Ovary (tissue), 10 donors: Measurements from ENCODE around the gene FNIP1. TPM values are rescaled to one million over a fixed set of nuclear protein-coding genes. Genes with fewer than 3 reads are reported as not detected.
"Not testable (repeated sequence)": the region's sequence is repeated elsewhere in the genome, so short reads cannot be mapped to it uniquely, and the experiment has no call there.

Experiments
- DNase-seq, 5 donors: peaks; one replicate each; pipeline ENCODE4 v3.0.0-alpha.2; 2019 to 2020
- H3K27ac ChIP-seq, 2 donors: fragments of 200-600 bp; one replicate each; pipeline versions ENCODE4 v1.5.1 to v1.8.0; 2019 to 2022
- H3K27me3 ChIP-seq: fragments of 200-600 bp; one replicate; pipeline ENCODE4 v1.8.0; 2022
- H3K36me3 ChIP-seq: fragments of 200-600 bp; sonication (generic); one replicate; pipeline ENCODE4 v1.5.1; 2019
- H3K4me1 ChIP-seq: one replicate; pipeline ENCODE4 v1.8.1; 2013; ENCODE audit warnings: mild to moderate bottlenecking, moderate library complexity; ENCODE audit not compliant: insufficient read depth
- H3K4me3 ChIP-seq: fragments of 200-600 bp; sonication (generic); one replicate; pipeline ENCODE4 v1.5.1; 2017
- H3K9me3 ChIP-seq, 2 donors: fragments of 200-600 bp in 1 of 2; sonication (generic) in 1 of 2; one replicate each; pipeline versions ENCODE4 v1.5.1 to v1.8.1; 2013 to 2019; ENCODE audit warnings: mild to moderate bottlenecking in 1 of 2, moderate library complexity in 1 of 2
- EP300 ChIP-seq: sonication (generic); formaldehyde crosslinking; IDR thresholded peaks from one replicate; pipeline ENCODE4 v1.6.1; 2017; ENCODE audit warnings: antibody characterized with exemption
- POLR2A ChIP-seq: fragments of 450-650 bp; IDR thresholded peaks from one replicate; pipeline ENCODE4 v1.6.1; 2017; ENCODE audit warnings: antibody characterized with exemption, mild to moderate bottlenecking, moderate library complexity
- WGBS, 3 donors: extraction: QIAGEN DNeasy Blood & Tissue Kit in 1 of 3; methylation state at CpG; one replicate each; pipeline versions ENCODE4 v1.1.5 to v1.1.7; 2013 to 2017; 5-methylcytosine and 5-hydroxymethylcytosine counted together
- intact Hi-C, 4 donors: fragments of 100-400 bp; cut with DNase I; formaldehyde crosslinking; loops; one replicate each; pipeline versions ENCODE4 v1.11.0 to v1.15.1; 2022 to 2023
- long read RNA-seq, 3 donors: library from polyadenylated mRNA in 2 of 3; unstranded in 2 of 3; transcript quantifications; one replicate each; pipeline ENCODE4 v2.0.0 and lab custom pipeline, GENCODE V29; 2021 to 2026
- polyA plus RNA-seq, 2 donors: library from polyadenylated mRNA; stranded (reverse); fragments of 200-250 nt in 1 of 2; fragments of 350-450 nt in 1 of 2; fragmentation: Illumina TruSeq in 1 of 2; extraction: RNeasy Lipid Tissue Mini Kit (QIAGEN cat#74804) in 1 of 2; gene quantifications; one replicate each; pipeline ENCODE4 v1.2.3, GENCODE V29; 2013 to 2014
- total RNA-seq, 7 donors: library from RNA; depleted of rRNA in 2 of 7; stranded (reverse); fragments of >200 nt in 2 of 7; fragmentation: NEBNext Ultra II Directional in 3 of 7; extraction: Animal tissue kit (Norgen Biotek cat#: 25700) in 3 of 7; gene quantifications; one replicate each; pipeline versions ENCODE4 v1.1.0 to v1.2.4, GENCODE V29; 2016 to 2023
- TF ChIP-seq, protein P1 (sequence below), 3 donors: fragments of 450-650 bp in 2 of 3; fragments of 200-600 bp in 1 of 3; IDR thresholded peaks; one replicate each; pipeline versions ENCODE4 v1.5.1 to v1.8.0; 2016 to 2022; ENCODE audit warnings: antibody characterized with exemption in 3 of 3, mild to moderate bottlenecking in 1 of 3
- donor health status: DM: no; HTN: no; CAD: no; lungs with moderate emphysema.
- donor health status: DM: no; HTN: no; CAD: no.
- donor health status: Bipolar disorder and iron deficiency.
- donor health status: DM: yes; HTN: yes; CAD: no.
- donor health status: DM: no; HTN: no; CAD: no.
- donor health status: DM: yes; HTN: yes; CAD: no.

FNIP1 gene
- total RNA-seq (10 to 100 TPM; 37.2 to 52.7 (median 42.4) TPM), polyA plus RNA-seq (10 to 100 TPM in 1 of 2 donors, 1 to 10 TPM in 1; 7.2 to 11.8 TPM)
- long read RNA-seq, donor 1, partial matches to known transcripts: 3 of 12 reads
- long read RNA-seq, donor 1, other reads (novel, unspliced or antisense): 5 of 12 reads
- long read RNA-seq, donor 2, partial matches to known transcripts: 0 of 3 reads
- long read RNA-seq, donor 2, other reads (novel, unspliced or antisense): 0 of 3 reads
- long read RNA-seq, donor 3, full-length matches to known transcripts: 14 of 23 reads
- long read RNA-seq, donor 3, partial matches to known transcripts: 4 of 23 reads
- long read RNA-seq, donor 3, other reads (novel, unspliced or antisense): 5 of 23 reads

DNA sequence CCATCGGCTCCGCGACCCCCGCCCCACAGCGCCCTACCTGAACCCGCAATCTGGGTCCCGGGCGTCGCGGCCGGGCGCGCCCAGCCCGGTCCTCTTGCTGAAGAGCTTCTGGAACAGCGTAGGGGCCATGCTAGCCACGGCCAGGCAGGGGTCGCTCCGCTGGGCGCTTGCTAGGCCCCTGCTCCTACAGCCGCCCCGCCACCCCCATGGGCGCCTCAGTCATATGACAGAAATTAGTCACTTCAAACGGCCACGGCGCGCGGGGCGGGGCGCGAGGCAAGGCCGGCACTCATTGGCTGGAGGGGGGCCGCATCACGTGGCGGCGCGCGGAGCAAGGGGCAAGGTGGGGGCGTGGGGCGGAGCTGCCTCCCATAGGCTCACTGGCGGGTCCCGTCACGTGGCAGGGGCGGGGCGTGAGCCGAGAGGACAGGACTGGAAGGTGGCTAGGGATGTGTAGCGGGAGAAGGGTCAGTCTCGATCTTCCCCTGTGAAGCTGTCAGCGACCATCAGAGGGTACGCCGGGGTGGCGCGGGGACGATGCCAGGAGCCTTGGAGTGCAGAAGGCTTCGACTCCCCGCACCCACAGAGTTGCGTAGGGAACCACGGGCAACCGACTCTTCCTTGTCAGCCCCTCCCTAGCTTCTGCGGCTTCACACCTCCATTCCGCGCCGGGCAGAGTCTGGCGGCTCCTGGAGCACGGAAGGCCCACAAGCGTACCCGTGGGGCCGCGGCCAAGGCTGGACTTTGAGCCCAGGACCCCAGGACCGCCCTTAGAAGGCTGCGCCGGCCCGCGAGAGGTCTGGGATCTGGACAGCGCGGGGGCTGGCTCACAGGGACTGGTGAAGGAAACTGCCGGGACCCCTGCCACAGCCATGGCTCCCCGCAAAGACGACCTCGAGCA lies at the start of gene FNIP1:
Gene FNIP1, minus strand, starts transcription at position 225 of the 901 bp plus-strand sequence. Its CDS starts 96 bp downstream, at position 129.
- H3K4me1 ChIP-seq: peaks cover 5% of the 10 kb centered on the region
- peak; percentile 99 to 100 (median 99) for DNase-seq
- intact Hi-C loops: loop anchor here in 1 of 4 donors (2.0 kb wide), 1 partner anchor 162 kb away; the partner anchor contains the start of gene RAPGEF6
- peak; percentile 90 for TF ChIP-seq POLR2A
- TF ChIP-seq, protein P1, sequence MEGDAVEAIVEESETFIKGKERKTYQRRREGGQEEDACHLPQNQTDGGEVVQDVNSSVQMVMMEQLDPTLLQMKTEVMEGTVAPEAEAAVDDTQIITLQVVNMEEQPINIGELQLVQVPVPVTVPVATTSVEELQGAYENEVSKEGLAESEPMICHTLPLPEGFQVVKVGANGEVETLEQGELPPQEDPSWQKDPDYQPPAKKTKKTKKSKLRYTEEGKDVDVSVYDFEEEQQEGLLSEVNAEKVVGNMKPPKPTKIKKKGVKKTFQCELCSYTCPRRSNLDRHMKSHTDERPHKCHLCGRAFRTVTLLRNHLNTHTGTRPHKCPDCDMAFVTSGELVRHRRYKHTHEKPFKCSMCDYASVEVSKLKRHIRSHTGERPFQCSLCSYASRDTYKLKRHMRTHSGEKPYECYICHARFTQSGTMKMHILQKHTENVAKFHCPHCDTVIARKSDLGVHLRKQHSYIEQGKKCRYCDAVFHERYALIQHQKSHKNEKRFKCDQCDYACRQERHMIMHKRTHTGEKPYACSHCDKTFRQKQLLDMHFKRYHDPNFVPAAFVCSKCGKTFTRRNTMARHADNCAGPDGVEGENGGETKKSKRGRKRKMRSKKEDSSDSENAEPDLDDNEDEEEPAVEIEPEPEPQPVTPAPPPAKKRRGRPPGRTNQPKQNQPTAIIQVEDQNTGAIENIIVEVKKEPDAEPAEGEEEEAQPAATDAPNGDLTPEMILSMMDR (IDR thresholded peaks at IDR 0.05): no peak
- TF ChIP-seq EP300: peak; percentile 46
- H3K9me3 ChIP-seq: no peaks in the 10 kb centered on the region
- peak within 1 kb of the TSS; percentile 96 for H3K4me3 ChIP-seq
- H3K36me3 ChIP-seq: no peaks in the 10 kb centered on the region
- 0 to 1% (median 1%) methylated on average over 71 to 79 of the region's 79 CpGs for WGBS, 3 donors
- peak within 1 kb of the TSS; percentile 97 to 99 for H3K27ac ChIP-seq
- no peaks in the 10 kb centered on the region for H3K27me3 ChIP-seq

DNA sequence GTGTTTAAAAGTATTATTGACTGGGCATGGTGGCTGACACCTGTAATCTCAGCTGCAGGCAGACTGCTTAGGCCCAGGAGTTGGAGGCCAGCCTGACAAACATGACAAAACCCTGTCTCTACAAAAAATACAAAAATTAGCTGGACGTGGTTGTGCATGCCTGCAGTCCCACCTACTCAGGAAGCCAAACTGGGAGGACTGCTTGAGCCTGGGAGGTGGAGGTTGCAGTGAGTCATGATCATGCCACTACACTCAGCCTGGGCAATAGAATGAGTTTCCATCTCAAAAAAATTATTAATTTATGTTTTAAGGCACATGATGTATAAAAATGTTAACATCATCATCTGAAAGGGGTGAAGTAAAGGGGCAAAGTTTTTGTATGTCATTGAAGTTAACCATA lies 49.7 kb upstream of the FNIP1 start:
- intact Hi-C loops: no loop called here
- WGBS, 3 donors: 44 to 54% (median 50%) methylated on average over 1 of the region's 1 CpG
- Histone ChIP-seq H3K9me3 (no peaks in the 10 kb centered on the region), H3K27ac (no peak overlapping the region), H3K4me1 (no peaks in the 10 kb centered on the region), H3K27me3 (no peaks in the 10 kb centered on the region), H3K4me3 (no peak overlapping the region), H3K36me3 (no peaks in the 10 kb centered on the region)
- TF ChIP-seq EP300 (no peak), POLR2A (no peak)
- TF ChIP-seq, protein P1 (IDR thresholded peaks at IDR 0.05): no peak
- DNase-seq: no peak

GRCh38 chr5:131845828-131846227 lies 49.0 kb upstream of the FNIP1 start:
- intact Hi-C loops: no loop called here
- Histone ChIP-seq H3K4me3 (no peak overlapping the region), H3K4me1 (no peaks in the 10 kb centered on the region), H3K27ac (no peak overlapping the region), H3K36me3 (no peaks in the 10 kb centered on the region), H3K27me3 (no peaks in the 10 kb centered on the region), H3K9me3 (no peaks in the 10 kb centered on the region)
- TF ChIP-seq, protein P1 (IDR thresholded peaks at IDR 0.05): no peak
- TF ChIP-seq POLR2A (no peak), EP300 (no peak)
- DNase-seq: no peak

GRCh38 chr5:131842971-131843370 lies 46.2 kb upstream of the FNIP1 start:
- H3K4me1 ChIP-seq, H3K36me3 ChIP-seq, H3K4me3 ChIP-seq, H3K27me3 ChIP-seq, H3K9me3 ChIP-seq, H3K27ac ChIP-seq, DNase-seq, intact Hi-C loops: not testable (repeated sequence)
- 69 to 79% (median 69%) methylated on average over 1 of the region's 1 CpG for WGBS, 3 donors

DNA sequence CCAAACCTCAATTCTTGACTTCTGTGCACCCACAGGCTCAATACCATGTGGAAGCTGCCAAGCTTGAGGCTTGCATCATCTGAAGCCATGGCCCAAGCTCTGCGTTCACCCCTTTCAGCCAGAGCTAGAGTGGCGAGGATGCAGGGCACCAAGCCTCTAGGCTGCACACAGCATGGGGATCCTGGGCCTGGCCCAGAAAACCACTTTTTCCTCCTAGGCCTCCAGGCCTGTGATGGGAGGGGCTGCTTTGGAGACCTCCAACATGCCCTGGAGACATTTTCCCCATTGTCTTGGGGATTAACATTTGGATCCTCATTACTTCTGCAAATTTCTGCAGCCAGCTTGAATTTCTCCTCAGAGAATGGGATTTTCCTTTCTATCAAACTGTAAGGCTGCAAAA lies 35.9 kb upstream of the FNIP1 start:
- intact Hi-C loops, H3K27me3 ChIP-seq, H3K9me3 ChIP-seq, H3K36me3 ChIP-seq, H3K4me1 ChIP-seq, H3K4me3 ChIP-seq, H3K27ac ChIP-seq, DNase-seq: not testable (repeated sequence)
- WGBS, 3 donors: 90 to 97% (median 93%) methylated on average over 2 of the region's 2 CpGs
